Caki2 (cell line): ENCODE results near the gene SSH2. TPM values are rescaled to one million over a fixed set of nuclear protein-coding genes. Genes with fewer than 3 reads are reported as not detected.
"Not testable (repeated sequence)": the region's sequence is repeated elsewhere in the genome, so short reads cannot be mapped to it uniquely, and the experiment has no call there.

Source experiments
- DNase-seq: peaks from one replicate; pipeline ENCODE4 v3.0.0-alpha.2; 2015; ENCODE audit warnings: low read depth
- in situ Hi-C: cut with HindIII; loops from 2 replicates; pipeline ENCODE4 v1.10.0; 2016; ENCODE audit warnings: low sequenced_read_pairs, low pct_unique_long_range_greater_than_20kb, mixed read lengths
- total RNA-seq: library from RNA; depleted of rRNA; stranded (reverse); fragments of >200 nt; shearing (Covaris generic); gene quantifications from 2 replicates; pipeline ENCODE4 v1.2.3, GENCODE V29; 2014; ENCODE audit warnings: low replicate concordance

The SSH2 gene
- total RNA-seq, 1 experiment from 2014 or later, result 28.6 TPM

- in situ Hi-C loops, result no loop called here
- no peak for DNase-seq
Measured at GRCh38 chr17:29710520-29710884, 219.5 kb downstream of the SSH2 start.

GRCh38 chr17:29709866-29710519 lies 220.0 kb downstream of the SSH2 start:
- in situ Hi-C loops, result no loop called here
- DNase-seq, result peak; percentile 95

GRCh38 chr17:29707212-29707571 lies 222.8 kb downstream of the SSH2 start:
- in situ Hi-C loops, result no loop called here
- DNase-seq, result no peak

- DNase-seq, result no peak
- in situ Hi-C loops, result no loop called here
Measured at GRCh38 chr17:29706045-29706431, 224.0 kb downstream of the SSH2 start.

- in situ Hi-C loops, result no loop called here
- DNase-seq, result no peak
Measured at GRCh38 chr17:29705386-29705785, 224.6 kb downstream of the SSH2 start.

GRCh38 chr17:29699283-29699682 lies 230.7 kb downstream of the SSH2 start:
- in situ Hi-C loops, result no loop called here
- DNase-seq, result peak; percentile 27

GRCh38 chr17:29698837-29699236 lies 231.2 kb downstream of the SSH2 start:
- no peak for DNase-seq
- in situ Hi-C loops, result no loop called here

- in situ Hi-C loops, result no loop called here
- DNase-seq, result no peak
Measured at GRCh38 chr17:29698019-29698777, 231.8 kb downstream of the SSH2 start.

- in situ Hi-C loops, result no loop called here
- no peak for DNase-seq
Measured at GRCh38 chr17:29697371-29697770, 232.7 kb downstream of the SSH2 start.

- DNase-seq, result no peak
- in situ Hi-C loops, result no loop called here
Measured at GRCh38 chr17:29694918-29695563, 235.0 kb downstream of the SSH2 start.

GRCh38 chr17:29693751-29694150 lies 236.3 kb downstream of the SSH2 start:
- no peak for DNase-seq
- in situ Hi-C loops, result no loop called here

- in situ Hi-C loops, result no loop called here
- no peak for DNase-seq
Measured at GRCh38 chr17:29687596-29687995, 242.4 kb downstream of the SSH2 start.

GRCh38 chr17:29686993-29687590 lies 242.9 kb downstream of the SSH2 start:
- in situ Hi-C loops, result no loop called here
- no peak for DNase-seq

GRCh38 chr17:29683481-29683880 lies 246.5 kb downstream of the SSH2 start:
- DNase-seq, result no peak
- in situ Hi-C loops, result no loop called here

GRCh38 chr17:29682987-29683386 lies 247.0 kb downstream of the SSH2 start:
- DNase-seq, result no peak
- in situ Hi-C loops, result no loop called here

GRCh38 chr17:29682054-29682453 lies 248.0 kb downstream of the SSH2 start:
- in situ Hi-C loops, result no loop called here
- DNase-seq, result no peak

GRCh38 chr17:29677824-29678223 lies 252.2 kb downstream of the SSH2 start:
- no peak for DNase-seq
- in situ Hi-C loops, result no loop called here

- no peak for DNase-seq
- in situ Hi-C loops, result no loop called here
Measured at GRCh38 chr17:29677221-29677791, 252.7 kb downstream of the SSH2 start.

- DNase-seq, in situ Hi-C loops: not testable (repeated sequence)
Measured at GRCh38 chr17:29675961-29676360, 254.1 kb downstream of the SSH2 start.
